Endodermal cell (in vitro differentiated cells): ENCODE measurements around the gene ARHGAP12. TPM values are rescaled to one million over a fixed set of nuclear protein-coding genes. Genes with fewer than 3 reads are reported as not detected.

ENCODE experiments used
- DNase-seq: peaks from one replicate; pipeline ENCODE4 v3.0.0-alpha.2; 2017
- H3K27ac ChIP-seq: 2 replicates; pipeline ENCODE4 v1.5.1; 2013; ENCODE audit warnings: mild to moderate bottlenecking, low read depth, low read length, moderate library complexity
- H3K27me3 ChIP-seq: 2 replicates; pipeline ENCODE4 v1.6.1; 2013; ENCODE audit warnings: mild to moderate bottlenecking, low read length, moderate library complexity; ENCODE audit not compliant: insufficient read depth, control insufficient read depth, poor library complexity, severe bottlenecking
- H3K36me3 ChIP-seq: 2 replicates; pipeline ENCODE4 v1.7.0; 2013; ENCODE audit warnings: mild to moderate bottlenecking, low read length, moderate library complexity; ENCODE audit not compliant: control insufficient read depth, insufficient read depth
- H3K4me1 ChIP-seq: one replicate; pipeline ENCODE4 v1.7.0; 2013; ENCODE audit warnings: low read length; ENCODE audit not compliant: control insufficient read depth, insufficient read depth
- H3K4me3 ChIP-seq: 2 replicates; pipeline ENCODE4 v1.5.1; 2013; ENCODE audit warnings: mild to moderate bottlenecking, low read length, moderate library complexity
- H3K9ac ChIP-seq: 2 replicates; pipeline ENCODE4 v1.6.1; 2013; ENCODE audit warnings: mild to moderate bottlenecking, low read length, moderate library complexity; ENCODE audit not compliant: poor library complexity, severe bottlenecking; ENCODE audit errors: extremely low read depth
- H3K9me3 ChIP-seq: 2 replicates; pipeline ENCODE4 v1.6.1; 2013; ENCODE audit warnings: mild to moderate bottlenecking, low read length, moderate library complexity; ENCODE audit not compliant: control insufficient read depth
- H3K27ac Mint-ChIP-seq: 2 replicates; pipeline ENCODE4 v1.8.0; 2020; ENCODE audit warnings: mixed read lengths
- H3K27me3 Mint-ChIP-seq: 2 replicates; pipeline ENCODE4 v1.8.0; 2021; ENCODE audit warnings: mild to moderate bottlenecking, mixed read lengths; ENCODE audit not compliant: insufficient read depth
- H3K36me3 Mint-ChIP-seq: 2 replicates; pipeline ENCODE4 v1.8.0; 2020; ENCODE audit warnings: low read depth, mixed read lengths
- H3K4me1 Mint-ChIP-seq: 2 replicates; pipeline ENCODE4 v1.8.0; 2020; ENCODE audit warnings: mixed read lengths
- H3K4me3 Mint-ChIP-seq: 2 replicates; pipeline ENCODE4 v1.8.0; 2020; ENCODE audit warnings: mild to moderate bottlenecking, moderate library complexity, mixed read lengths
- H3K9me3 Mint-ChIP-seq: 2 replicates; pipeline ENCODE4 v1.8.0; 2020; ENCODE audit warnings: mild to moderate bottlenecking, mixed read lengths
- CTCF ChIP-seq: fragments of 200-600 bp; sonication (generic); conservative IDR thresholded peaks from 2 replicates; pipeline ENCODE4 v1.5.0; 2021; ENCODE audit warnings: antibody characterized with exemption, mild to moderate bottlenecking
- WGBS, 2 experiments: methylation state at CpG; one replicate each; pipeline versions ENCODE4 v1.1.5 to v1.1.7; 2013; ENCODE audit warnings: missing lambda C conversion rate in 2 of 2, mixed read lengths in 1 of 2; ENCODE audit not compliant: insufficient coverage in 1 of 2, insufficient read length in 1 of 2; 5-methylcytosine and 5-hydroxymethylcytosine counted together
- total RNA-seq, 2 donors: library from RNA; stranded (reverse); fragmentation: NEBNext Ultra II Directional in 1 of 2; extraction: Animal tissue kit (Norgen Biotek cat#: 25700) in 1 of 2; gene quantifications; 2 replicates in 1 of 2; 3 replicates in 1 of 2; pipeline ENCODE4 v1.2.1, GENCODE V29; 2021

The ARHGAP12 gene
- total RNA-seq, 2 donors from 2014 or later = 49.6 to 49.8 TPM

- Mint-ChIP-seq H3K9me3 (no peaks in the 10 kb centered on the region), H3K4me1 (peaks cover 1% of the 10 kb centered on the region), H3K4me3 (no peak overlapping the region), H3K27ac (no peak overlapping the region), H3K36me3 (peaks cover 14% of the 10 kb centered on the region), H3K27me3 (no peaks in the 10 kb centered on the region)
- Histone ChIP-seq H3K27ac (no peak overlapping the region), H3K9me3 (no peaks in the 10 kb centered on the region), H3K4me1 (no peaks in the 10 kb centered on the region), H3K27me3 (no peaks in the 10 kb centered on the region), H3K36me3 (peaks cover 47% of the 10 kb centered on the region), H3K4me3 (no peak overlapping the region), H3K9ac (no peak overlapping the region)
- DNase-seq = no peak
- no peak for TF ChIP-seq CTCF
- WGBS, 2 experiments = 96 to 97% methylated on average over 4 to 8 of the region's 8 CpGs
Measured at GRCh38 chr10:31822616-31823318, 105.9 kb downstream of the ARHGAP12 start.

DNA sequence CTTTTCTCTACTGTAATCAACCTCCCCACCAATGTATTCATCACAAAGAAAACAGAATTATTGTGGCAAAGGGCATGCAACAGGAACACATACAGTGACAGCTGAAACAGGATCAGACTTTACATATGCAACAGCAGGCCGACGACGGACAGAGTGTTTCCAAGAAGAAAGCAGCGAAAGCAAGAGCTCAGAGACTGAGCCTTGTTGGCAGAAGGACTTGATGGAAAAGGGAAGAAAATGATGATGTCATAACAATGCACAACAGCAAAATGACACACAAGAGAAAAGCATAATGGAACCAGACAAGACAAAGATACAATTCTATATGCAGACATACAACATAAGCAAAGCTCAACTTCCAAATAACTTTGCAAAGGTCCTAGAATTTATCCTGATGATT, 106.5 kb downstream of the ARHGAP12 start:
- no peak overlapping the region for H3K27ac ChIP-seq
- WGBS, 2 experiments = 81 to 93% methylated on average over 3 to 4 of the region's 4 CpGs
- H3K9me3 ChIP-seq = no peaks in the 10 kb centered on the region
- no peak overlapping the region for H3K4me3 ChIP-seq
- Mint-ChIP-seq H3K4me3 (no peak overlapping the region), H3K4me1 (peaks cover 1% of the 10 kb centered on the region), H3K36me3 (peaks cover 19% of the 10 kb centered on the region), H3K27me3 (no peaks in the 10 kb centered on the region), H3K9me3 (no peaks in the 10 kb centered on the region), H3K27ac (no peak overlapping the region)
- no peak for DNase-seq
- H3K9ac ChIP-seq = no peak overlapping the region
- H3K36me3 ChIP-seq = peaks cover 53% of the 10 kb centered on the region
- H3K4me1 ChIP-seq = no peaks in the 10 kb centered on the region
- no peak for TF ChIP-seq CTCF
- no peaks in the 10 kb centered on the region for H3K27me3 ChIP-seq

- Histone ChIP-seq H3K36me3 (peaks cover 63% of the 10 kb centered on the region), H3K9me3 (no peaks in the 10 kb centered on the region), H3K4me3 (no peak overlapping the region), H3K27me3 (no peaks in the 10 kb centered on the region), H3K4me1 (no peaks in the 10 kb centered on the region), H3K27ac (no peak overlapping the region), H3K9ac (no peak overlapping the region)
- Mint-ChIP-seq H3K36me3 (peaks cover 30% of the 10 kb centered on the region), H3K4me1 (no peaks in the 10 kb centered on the region), H3K9me3 (no peaks in the 10 kb centered on the region), H3K27ac (no peak overlapping the region), H3K27me3 (no peaks in the 10 kb centered on the region), H3K4me3 (no peak overlapping the region)
- no peak for DNase-seq
- no peak for TF ChIP-seq CTCF
- WGBS, 2 experiments = 93 to 100% methylated on average over 1 to 3 of the region's 3 CpGs
Measured at GRCh38 chr10:31820778-31821369, 107.8 kb downstream of the ARHGAP12 start.
